Liver (tissue), 9 donors: ENCODE data around the gene SYT14. TPM values are rescaled to one million over a fixed set of nuclear protein-coding genes. Genes with fewer than 3 reads are reported as not detected.

Experiments
- DNase-seq: peaks from one replicate; pipeline ENCODE4 v3.0.0-alpha.2; 2017; ENCODE audit warnings: low spot score
- H3K27ac ChIP-seq, 2 donors: one replicate each; pipeline ENCODE4 v1.7.0; 2013; ENCODE audit warnings: inconsistent platforms in 2 of 2, low read length in 2 of 2, control low read depth in 1 of 2, low read depth in 1 of 2, mild to moderate bottlenecking in 1 of 2
- H3K27me3 ChIP-seq, 4 donors: one replicate each; pipeline versions ENCODE4 v1.6.1 to v1.7.0; 2013; ENCODE audit warnings: low read length in 3 of 4, inconsistent platforms in 1 of 4, mild to moderate bottlenecking in 1 of 4, moderate library complexity in 1 of 4; ENCODE audit not compliant: control insufficient read depth in 4 of 4, insufficient read depth in 4 of 4
- H3K36me3 ChIP-seq, 4 donors: one replicate each; pipeline versions ENCODE4 v1.6.1 to v1.7.0; 2013; ENCODE audit warnings: low read length in 3 of 4, mild to moderate bottlenecking in 3 of 4, low read depth in 1 of 4, moderate library complexity in 1 of 4; ENCODE audit not compliant: control insufficient read depth in 4 of 4, insufficient read depth in 3 of 4
- H3K4me1 ChIP-seq, 4 donors: one replicate each; pipeline versions ENCODE4 v1.6.1 to v1.7.0; 2013; ENCODE audit warnings: low read length in 3 of 4, mild to moderate bottlenecking in 3 of 4, moderate library complexity in 1 of 4; ENCODE audit not compliant: control insufficient read depth in 4 of 4, insufficient read depth in 4 of 4
- H3K4me3 ChIP-seq, 3 donors: one replicate each; pipeline versions ENCODE4 v1.6.1 to v1.7.0; 2013; ENCODE audit warnings: low read length in 3 of 3, control low read depth in 1 of 3, low read depth in 1 of 3, mild to moderate bottlenecking in 1 of 3
- H3K9ac ChIP-seq, 2 donors: one replicate each; pipeline ENCODE4 v1.7.0; 2013; ENCODE audit warnings: low read length in 2 of 2, mild to moderate bottlenecking in 2 of 2, moderate library complexity in 2 of 2, control low read depth in 1 of 2, low read depth in 1 of 2
- H3K9me3 ChIP-seq, 4 donors: one replicate each; pipeline versions ENCODE4 v1.6.1 to v1.7.0; 2013; ENCODE audit warnings: low read length in 3 of 4; ENCODE audit not compliant: control insufficient read depth in 4 of 4
- EGR1 ChIP-seq, 2 donors: IDR thresholded peaks; 2 replicates each; pipeline ENCODE4 v1.6.1; 2016 to 2018; ENCODE audit warnings: antibody characterized with exemption in 2 of 2, low read depth in 2 of 2
- FOXA1 ChIP-seq: IDR thresholded peaks from 2 replicates; pipeline ENCODE4 v1.6.1; 2016; ENCODE audit warnings: antibody characterized with exemption
- FOXA2 ChIP-seq: IDR thresholded peaks from 2 replicates; pipeline ENCODE4 v1.6.1; 2016; ENCODE audit warnings: antibody characterized with exemption
- HNF4A ChIP-seq, 2 donors: conservative IDR thresholded peaks; 2 replicates each; pipeline ENCODE4 v1.6.1; 2016; ENCODE audit warnings: antibody characterized with exemption in 2 of 2, mild to moderate bottlenecking in 2 of 2
- HNF4G ChIP-seq: IDR thresholded peaks from 2 replicates; pipeline ENCODE4 v1.6.1; 2016; ENCODE audit warnings: antibody characterized with exemption
- JUND ChIP-seq, 2 donors: IDR thresholded peaks; 2 replicates each; pipeline ENCODE4 v1.6.1; 2016; ENCODE audit warnings: antibody characterized with exemption in 2 of 2
- MAX ChIP-seq: IDR thresholded peaks from 2 replicates; pipeline ENCODE4 v1.6.1; 2016; ENCODE audit warnings: antibody characterized with exemption
- NR2F2 ChIP-seq: IDR thresholded peaks from 2 replicates; pipeline ENCODE4 v1.6.1; 2016; ENCODE audit warnings: antibody characterized with exemption
- RAD21 ChIP-seq, 2 donors: IDR thresholded peaks; 2 replicates each; pipeline ENCODE4 v1.6.1; 2016; ENCODE audit warnings: antibody characterized with exemption in 2 of 2, mild to moderate bottlenecking in 2 of 2
- RXRA ChIP-seq, 2 donors: IDR thresholded peaks; 2 replicates each; pipeline ENCODE4 v1.6.1; 2017 to 2018; ENCODE audit warnings: antibody characterized with exemption in 2 of 2, mild to moderate bottlenecking in 1 of 2
- TAF1 ChIP-seq: conservative IDR thresholded peaks from 2 replicates; pipeline ENCODE4 v1.6.1; 2016; ENCODE audit warnings: antibody characterized with exemption, mild to moderate bottlenecking
- ZBTB33 ChIP-seq: IDR thresholded peaks from 2 replicates; pipeline ENCODE4 v1.6.1; 2016; ENCODE audit warnings: antibody characterized with exemption
- WGBS: extraction: QIAGEN DNeasy Blood & Tissue Kit; methylation state at CpG from one replicate; pipeline ENCODE4 v1.1.7; 2013; 5-methylcytosine and 5-hydroxymethylcytosine counted together
- polyA plus RNA-seq, 2 donors: library from polyadenylated mRNA; stranded (reverse) in 1 of 2; unstranded in 1 of 2; fragments of 200-250 nt in 1 of 2; fragments of >200 nt in 1 of 2; fragmentation: Nextera tagmentation in 1 of 2; extraction: Ambion mirVana in 1 of 2; gene quantifications; one replicate each; pipeline versions ENCODE4 v1.2.1 to v1.2.3, GENCODE V29; 2013 to 2015
- total RNA-seq, 2 donors: library from RNA; depleted of rRNA; stranded (reverse); fragments of >200 nt; gene quantifications; one replicate each; pipeline ENCODE4 v1.2.3, GENCODE V29; 2014
- TF ChIP-seq, protein P1 (sequence below): IDR thresholded peaks from 2 replicates; pipeline ENCODE4 v1.6.1; 2016; ENCODE audit warnings: antibody characterized with exemption, mild to moderate bottlenecking
- TF ChIP-seq, protein P2 (sequence below): fragments of 150-350 bp; IDR thresholded peaks from 2 replicates; pipeline ENCODE4 v1.5.1; 2017; ENCODE audit warnings: improper control_type of control experiment, low read depth, low read length; ENCODE audit not compliant: missing input control
- donor health status: healthy.
- donor health status: healthy.
- donor health status: healthy.
- donor health status: healthy.
- donor health status: healthy.

Gene SYT14
- total and polyA plus RNA-seq, 4 donors, result not detected

DNA sequence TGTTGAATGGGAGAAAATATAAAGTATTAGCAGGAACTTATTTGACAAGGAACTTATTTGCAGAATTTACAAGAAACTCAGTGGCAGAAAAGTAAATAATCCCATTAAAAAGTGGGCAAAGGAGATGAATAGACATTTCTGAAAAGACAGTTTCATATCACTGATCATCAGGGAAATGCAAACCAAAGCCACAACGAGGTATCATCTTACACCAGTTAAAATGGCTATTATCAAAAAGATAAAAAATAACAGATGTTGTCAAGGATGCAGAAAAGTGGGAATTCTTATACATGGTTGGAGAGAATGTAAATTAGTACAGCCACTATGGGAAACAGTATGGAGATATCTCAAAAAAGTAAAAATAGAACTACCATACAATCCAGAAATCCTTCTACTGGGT lies 61.0 kb downstream of the SYT14 start:
- no peaks in the 10 kb centered on the region for H3K36me3 ChIP-seq
- no peak overlapping the region for H3K27ac ChIP-seq
- H3K9ac ChIP-seq, result no peak overlapping the region
- no peak overlapping the region for H3K4me3 ChIP-seq
- TF ChIP-seq RAD21 (IDR thresholded peaks at IDR 0.05) (no peak), JUND (IDR thresholded peaks at IDR 0.05) (no peak), HNF4G (no peak), FOXA2 (no peak), EGR1 (IDR thresholded peaks at IDR 0.05; ENCODE audit: low read depth in 2 of 2) (no peak), RXRA (IDR thresholded peaks at IDR 0.05) (no peak), TAF1 (no peak), MAX (no peak), ZBTB33 (no peak), NR2F2 (no peak), FOXA1 (no peak)
- TF ChIP-seq, protein P1, sequence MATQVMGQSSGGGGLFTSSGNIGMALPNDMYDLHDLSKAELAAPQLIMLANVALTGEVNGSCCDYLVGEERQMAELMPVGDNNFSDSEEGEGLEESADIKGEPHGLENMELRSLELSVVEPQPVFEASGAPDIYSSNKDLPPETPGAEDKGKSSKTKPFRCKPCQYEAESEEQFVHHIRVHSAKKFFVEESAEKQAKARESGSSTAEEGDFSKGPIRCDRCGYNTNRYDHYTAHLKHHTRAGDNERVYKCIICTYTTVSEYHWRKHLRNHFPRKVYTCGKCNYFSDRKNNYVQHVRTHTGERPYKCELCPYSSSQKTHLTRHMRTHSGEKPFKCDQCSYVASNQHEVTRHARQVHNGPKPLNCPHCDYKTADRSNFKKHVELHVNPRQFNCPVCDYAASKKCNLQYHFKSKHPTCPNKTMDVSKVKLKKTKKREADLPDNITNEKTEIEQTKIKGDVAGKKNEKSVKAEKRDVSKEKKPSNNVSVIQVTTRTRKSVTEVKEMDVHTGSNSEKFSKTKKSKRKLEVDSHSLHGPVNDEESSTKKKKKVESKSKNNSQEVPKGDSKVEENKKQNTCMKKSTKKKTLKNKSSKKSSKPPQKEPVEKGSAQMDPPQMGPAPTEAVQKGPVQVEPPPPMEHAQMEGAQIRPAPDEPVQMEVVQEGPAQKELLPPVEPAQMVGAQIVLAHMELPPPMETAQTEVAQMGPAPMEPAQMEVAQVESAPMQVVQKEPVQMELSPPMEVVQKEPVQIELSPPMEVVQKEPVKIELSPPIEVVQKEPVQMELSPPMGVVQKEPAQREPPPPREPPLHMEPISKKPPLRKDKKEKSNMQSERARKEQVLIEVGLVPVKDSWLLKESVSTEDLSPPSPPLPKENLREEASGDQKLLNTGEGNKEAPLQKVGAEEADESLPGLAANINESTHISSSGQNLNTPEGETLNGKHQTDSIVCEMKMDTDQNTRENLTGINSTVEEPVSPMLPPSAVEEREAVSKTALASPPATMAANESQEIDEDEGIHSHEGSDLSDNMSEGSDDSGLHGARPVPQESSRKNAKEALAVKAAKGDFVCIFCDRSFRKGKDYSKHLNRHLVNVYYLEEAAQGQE, result no peak
- TF ChIP-seq, protein P2, sequence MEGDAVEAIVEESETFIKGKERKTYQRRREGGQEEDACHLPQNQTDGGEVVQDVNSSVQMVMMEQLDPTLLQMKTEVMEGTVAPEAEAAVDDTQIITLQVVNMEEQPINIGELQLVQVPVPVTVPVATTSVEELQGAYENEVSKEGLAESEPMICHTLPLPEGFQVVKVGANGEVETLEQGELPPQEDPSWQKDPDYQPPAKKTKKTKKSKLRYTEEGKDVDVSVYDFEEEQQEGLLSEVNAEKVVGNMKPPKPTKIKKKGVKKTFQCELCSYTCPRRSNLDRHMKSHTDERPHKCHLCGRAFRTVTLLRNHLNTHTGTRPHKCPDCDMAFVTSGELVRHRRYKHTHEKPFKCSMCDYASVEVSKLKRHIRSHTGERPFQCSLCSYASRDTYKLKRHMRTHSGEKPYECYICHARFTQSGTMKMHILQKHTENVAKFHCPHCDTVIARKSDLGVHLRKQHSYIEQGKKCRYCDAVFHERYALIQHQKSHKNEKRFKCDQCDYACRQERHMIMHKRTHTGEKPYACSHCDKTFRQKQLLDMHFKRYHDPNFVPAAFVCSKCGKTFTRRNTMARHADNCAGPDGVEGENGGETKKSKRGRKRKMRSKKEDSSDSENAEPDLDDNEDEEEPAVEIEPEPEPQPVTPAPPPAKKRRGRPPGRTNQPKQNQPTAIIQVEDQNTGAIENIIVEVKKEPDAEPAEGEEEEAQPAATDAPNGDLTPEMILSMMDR, result no peak
- peaks cover 0 to 10% (median 0%) of the 10 kb centered on the region in 4 donors for H3K27me3 ChIP-seq
- no peaks in the 10 kb centered on the region for H3K4me1 ChIP-seq
- WGBS, result 38% methylated on average over 1 of the region's 1 CpG
- H3K9me3 ChIP-seq, result no peaks in the 10 kb centered on the region
- DNase-seq, result no peak

DNA sequence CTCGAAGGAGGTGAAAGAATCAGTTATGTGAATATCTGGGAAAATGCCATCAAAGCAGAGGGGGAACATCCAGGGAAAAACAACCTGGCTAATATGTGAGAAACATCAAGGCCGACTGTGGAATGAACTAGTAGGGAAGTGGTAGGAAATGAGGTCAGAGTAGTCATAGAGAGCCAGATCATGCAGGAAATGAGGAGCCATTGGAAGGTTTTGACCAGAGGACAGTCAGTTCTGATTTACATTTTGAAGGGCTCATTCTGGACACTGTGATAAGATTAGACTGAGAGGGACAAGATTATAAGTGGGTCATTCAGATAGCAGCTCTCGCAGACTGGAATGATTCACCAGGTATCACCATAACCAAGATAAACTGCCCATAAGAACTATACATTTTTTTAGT lies 63.7 kb downstream of the SYT14 start:
- Histone ChIP-seq H3K27me3 (peaks cover 0 to 8% (median 0%) of the 10 kb centered on the region in 4 donors), H3K4me1 (no peaks in the 10 kb centered on the region), H3K36me3 (no peaks in the 10 kb centered on the region), H3K4me3 (no peak overlapping the region), H3K9me3 (no peaks in the 10 kb centered on the region), H3K27ac (no peak overlapping the region), H3K9ac (no peak overlapping the region)
- no peak for TF ChIP-seq HNF4A (conservative IDR thresholded peaks at IDR 0.05)
- 62% methylated on average over 3 of the region's 3 CpGs for WGBS
- no peak for DNase-seq
